GM18907 (cell line): Measurements from ENCODE around the gene IRAK3.
"Not testable (repeated sequence)": the region's sequence is repeated elsewhere in the genome, so short reads cannot be mapped to it uniquely, and the experiment has no call there.

Experiments used
- ATAC-seq: cut with Tn5 transposase; IDR thresholded peaks from one replicate; pipeline ENCODE4 v1.9.1; 2021; ENCODE audit warnings: mild to moderate bottlenecking, moderate library complexity; ENCODE audit not compliant: unreplicated experiment

IRAK3 gene

DNA sequence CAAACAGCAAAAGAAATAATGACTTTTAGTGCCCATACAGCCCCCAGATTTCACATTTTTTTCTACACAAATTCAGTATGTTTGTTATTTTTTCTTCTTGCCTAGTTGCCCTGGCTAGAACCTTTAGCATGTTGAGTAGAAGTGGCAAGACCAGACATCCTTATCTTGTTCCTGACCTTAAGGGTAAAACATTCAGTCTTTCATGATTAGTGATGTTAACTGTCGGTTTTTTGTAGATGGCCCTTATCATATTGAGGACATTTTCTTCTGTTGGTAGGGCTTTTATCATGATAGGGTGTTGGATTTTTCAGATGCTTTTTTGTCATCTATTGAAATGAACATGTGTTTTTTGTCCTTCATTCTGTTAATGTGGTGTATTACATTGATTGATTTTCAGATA lies 17.1 kb downstream of the IRAK3 start:
- no peak for ATAC-seq

- ATAC-seq = no peak
Measured at GRCh38 chr12:66210840-66211239, 21.8 kb downstream of the IRAK3 start.

DNA sequence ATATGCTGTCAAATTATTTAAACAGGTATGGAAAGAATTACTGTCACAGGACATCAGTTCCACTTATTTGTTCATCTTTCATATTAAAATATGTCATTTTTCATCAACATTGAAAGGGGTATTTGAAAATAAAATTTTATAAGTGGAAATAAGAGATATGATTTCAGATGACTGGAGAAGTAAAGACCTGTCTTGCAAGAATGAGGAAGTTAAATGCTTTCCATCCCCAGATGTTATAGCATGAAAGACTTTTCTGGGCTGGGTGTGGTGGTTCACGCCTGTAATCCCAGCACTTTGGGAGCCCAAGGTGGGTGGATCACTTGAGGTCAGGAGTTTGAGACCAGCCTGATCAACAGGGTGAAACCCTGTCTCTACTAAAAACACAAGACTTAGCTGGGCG lies 22.6 kb downstream of the IRAK3 start:
- not testable (repeated sequence) for ATAC-seq

- not testable (repeated sequence) for ATAC-seq
Measured at GRCh38 chr12:66213011-66213410, 24.0 kb downstream of the IRAK3 start.

DNA sequence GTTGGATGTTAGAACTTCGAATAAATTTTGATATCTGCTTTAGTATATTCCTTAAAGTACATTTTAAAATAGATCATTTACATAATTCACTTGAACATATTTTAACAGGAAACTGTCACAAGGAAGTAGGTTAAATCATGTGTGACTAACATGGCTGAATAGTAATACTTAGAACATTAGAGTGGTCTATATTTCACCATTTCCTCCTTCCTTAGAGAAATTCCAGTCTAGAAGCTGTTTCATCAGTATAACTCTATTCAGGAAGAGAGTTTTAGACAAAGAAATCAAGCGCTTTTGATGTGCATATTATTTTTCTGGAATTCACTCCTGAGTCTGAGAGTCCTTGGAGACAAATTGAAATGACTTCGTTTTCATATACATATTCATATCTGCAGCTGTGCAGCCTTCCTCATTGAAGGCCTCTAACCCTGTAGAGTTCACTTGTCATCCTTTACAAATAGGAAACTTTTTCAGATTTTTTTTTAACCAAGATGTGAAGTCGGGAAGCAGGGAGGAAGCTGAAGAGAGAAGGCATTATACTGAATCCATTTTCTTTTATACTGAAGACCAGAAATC lies 28.4 kb downstream of the IRAK3 start:
- no peak for ATAC-seq

DNA sequence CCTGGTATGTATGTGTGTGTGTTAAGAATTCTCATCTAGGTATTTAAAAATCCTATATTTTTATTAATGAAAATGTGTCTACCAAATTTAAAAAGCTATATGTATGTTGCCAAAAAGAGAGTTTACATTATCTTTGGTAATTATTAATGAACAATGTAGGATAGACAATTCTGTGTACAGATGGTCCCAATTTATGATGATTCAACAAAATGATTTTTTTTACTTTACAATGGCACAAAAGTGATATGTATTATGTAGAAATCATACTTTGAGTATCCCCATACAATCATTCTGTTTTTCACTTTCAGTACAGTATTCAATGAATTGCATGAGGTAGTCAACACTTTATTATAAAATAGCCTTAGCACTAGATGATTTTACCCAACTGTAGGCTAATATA lies 39.4 kb downstream of the IRAK3 start:
- ATAC-seq = no peak

GRCh38 chr12:66232263-66232662 lies 43.2 kb downstream of the IRAK3 start:
- ATAC-seq = peak; percentile 69

DNA sequence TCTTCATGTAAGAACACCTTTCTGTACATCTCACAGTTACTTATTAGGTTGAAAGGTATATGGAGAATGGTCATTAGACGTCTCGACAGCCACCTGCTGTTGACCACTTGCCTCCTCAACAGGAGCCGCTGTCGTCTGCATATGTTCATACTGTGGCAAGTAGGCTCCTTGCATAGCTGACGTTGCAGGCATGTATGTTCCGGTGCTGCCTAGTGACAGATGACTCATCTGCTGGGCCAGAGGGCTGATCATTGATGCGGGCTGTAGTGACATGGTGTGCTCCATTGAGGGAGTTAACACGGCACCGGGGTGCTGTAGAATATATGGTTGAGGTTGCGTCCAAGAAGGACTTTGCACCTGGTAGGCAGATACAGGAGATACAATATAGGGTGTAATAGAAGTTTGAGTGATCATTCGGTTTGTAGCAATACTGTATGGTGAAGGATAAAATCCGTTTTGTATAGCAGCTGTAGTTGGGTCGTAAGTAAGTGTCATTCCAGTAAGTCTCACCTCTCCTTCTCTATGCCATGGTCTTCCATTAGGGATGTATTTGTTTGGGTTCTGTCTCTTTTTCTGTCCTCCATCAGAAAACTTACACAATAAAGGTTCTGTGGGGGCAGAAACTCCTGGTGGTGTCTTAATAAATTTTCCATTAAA lies 45.2 kb downstream of the IRAK3 start:
- ATAC-seq = peak; percentile 81

- peak; percentile 52 for ATAC-seq
Measured at GRCh38 chr12:66234773-66235625, 46.0 kb downstream of the IRAK3 start.

DNA sequence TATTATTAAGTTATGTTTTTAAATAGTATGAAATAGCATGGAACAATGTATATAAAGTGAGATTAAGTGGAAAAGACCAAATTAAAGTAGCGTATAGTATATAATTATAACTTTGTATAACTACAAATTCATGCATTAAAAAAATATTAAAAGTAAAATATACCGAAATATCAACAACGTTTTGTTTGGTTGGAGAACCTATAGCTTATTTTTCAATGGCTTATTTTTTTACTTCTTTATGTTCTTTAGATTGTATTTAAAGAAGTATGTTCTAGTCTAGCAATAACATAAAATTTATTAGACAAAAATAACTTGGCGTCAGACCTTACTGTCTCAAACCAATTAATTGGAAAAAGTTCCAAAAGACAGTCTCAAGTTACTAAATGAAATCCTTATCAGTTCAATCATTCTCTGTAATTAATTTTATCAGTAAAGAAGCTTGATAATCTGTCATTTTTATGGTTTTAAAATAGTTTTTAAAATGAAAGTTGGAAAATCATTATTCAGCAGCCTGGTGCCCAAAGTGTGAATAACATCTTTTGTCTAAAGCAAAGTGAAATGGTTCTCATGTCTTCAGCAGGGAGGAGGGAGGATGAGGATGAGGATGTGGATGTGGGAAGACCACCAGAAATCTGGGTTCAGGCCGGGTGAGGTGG lies 46.7 kb downstream of the IRAK3 start:
- ATAC-seq = no peak

GRCh38 chr12:66236282-66236675 lies 47.3 kb downstream of the IRAK3 start:
- ATAC-seq = not testable (repeated sequence)

DNA sequence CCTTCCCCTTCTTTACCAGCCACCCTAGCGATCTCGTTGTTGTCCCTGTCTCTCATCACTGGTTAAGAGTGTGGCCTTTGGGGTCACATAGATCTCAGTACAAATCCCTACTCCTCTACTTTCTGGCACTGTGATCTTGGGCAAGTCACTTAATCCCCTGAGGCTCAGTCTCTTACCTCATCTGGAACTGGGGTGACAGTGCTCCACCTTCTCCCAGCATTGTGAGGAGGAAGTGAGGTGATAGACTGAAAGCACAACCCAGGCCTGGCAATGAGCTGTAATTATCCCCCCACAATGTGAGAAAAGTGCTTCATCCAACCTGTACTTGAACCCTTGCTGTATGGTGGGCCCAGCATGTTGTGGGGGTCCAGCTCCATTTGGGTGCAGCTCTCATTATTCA lies 48.0 kb downstream of the IRAK3 start:
- no peak for ATAC-seq

GRCh38 chr12:66237505-66238175 lies 48.6 kb downstream of the IRAK3 start:
- no peak for ATAC-seq

- no peak for ATAC-seq
Measured at GRCh38 chr12:66239295-66239694, 50.3 kb downstream of the IRAK3 start.

- no peak for ATAC-seq
Measured at GRCh38 chr12:66240096-66240820, 51.2 kb downstream of the IRAK3 start.

- ATAC-seq = no peak
Measured at GRCh38 chr12:66241061-66242043, 52.3 kb downstream of the IRAK3 start.

DNA sequence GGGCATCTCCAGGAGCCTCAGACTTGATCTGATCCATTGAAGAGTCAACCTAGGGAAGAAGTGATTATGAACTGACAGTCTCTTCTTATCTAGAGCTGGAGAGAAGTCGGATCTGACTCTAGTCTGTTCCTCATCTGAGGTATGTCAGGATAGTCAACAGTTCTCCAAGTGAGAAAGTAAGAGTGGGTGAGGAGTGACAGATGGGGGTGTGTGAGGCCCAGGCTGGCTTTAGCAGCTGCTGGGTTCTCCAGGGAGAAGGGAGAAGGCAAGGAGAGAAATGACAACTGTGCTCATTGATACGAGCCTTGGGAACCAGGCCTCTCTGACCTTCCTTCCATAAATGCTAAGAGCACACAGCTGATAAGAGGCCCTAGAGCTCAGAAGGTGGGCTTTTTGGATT lies 53.3 kb downstream of the IRAK3 start:
- ATAC-seq = no peak

GRCh38 chr12:66243911-66244310 lies 54.9 kb downstream of the IRAK3 start:
- ATAC-seq = no peak

- ATAC-seq = no peak
Measured at GRCh38 chr12:66244446-66244845, 55.4 kb downstream of the IRAK3 start.
